Activated T-helper 1 cell treated with Interleukin-2 at 50 U/mL for 16 hours (primary cell): ENCODE results near the gene MAPK8IP1.
"Not testable (repeated sequence)": the region's sequence is repeated elsewhere in the genome, so short reads cannot be mapped to it uniquely, and the experiment has no call there.

Experiments used
- DNase-seq: peaks from one replicate; pipeline ENCODE4 v3.0.0-alpha.2; 2020; ENCODE audit warnings: low read depth

The MAPK8IP1 gene

GRCh38 chr11:45890886-45891550, 5.6 kb downstream of the MAPK8IP1 start:
- no peak for DNase-seq

- no peak for DNase-seq
Measured at GRCh38 chr11:45892856-45893255, 7.4 kb downstream of the MAPK8IP1 start.

DNA sequence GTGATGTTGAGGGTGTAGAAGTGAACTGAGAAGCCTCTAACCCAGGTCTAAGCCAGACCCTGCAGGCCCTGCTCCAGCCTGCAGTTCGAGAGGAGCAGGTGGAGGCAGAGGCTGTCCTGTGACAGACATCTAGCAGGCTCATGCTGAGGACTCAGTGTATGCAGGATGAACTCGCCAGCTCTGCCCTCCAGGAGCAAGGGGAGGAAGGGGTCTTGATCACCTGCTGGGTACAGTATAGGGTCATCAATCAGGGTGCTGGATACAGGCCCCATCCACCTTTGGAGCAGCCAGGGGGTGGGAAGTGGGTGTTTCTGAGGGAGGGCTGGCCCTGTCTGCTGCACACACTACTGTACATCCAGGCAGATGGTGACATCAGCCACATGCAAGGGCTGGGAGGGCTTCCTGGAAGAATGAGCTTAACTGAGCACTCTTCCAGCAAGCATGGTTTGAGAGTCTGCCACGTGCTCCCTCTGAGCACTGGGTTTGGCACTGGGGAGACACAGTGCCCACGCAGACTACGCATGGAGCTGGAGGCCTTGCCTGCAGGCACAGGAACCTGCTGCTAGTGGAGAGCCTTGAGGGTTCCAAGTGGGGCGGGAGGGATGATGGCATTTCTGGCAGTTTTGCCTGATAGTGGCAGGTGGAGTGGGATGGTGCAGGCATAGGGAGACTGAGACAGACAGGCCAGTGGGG, 9.2 kb downstream of the MAPK8IP1 start:
- no peak for DNase-seq

GRCh38 chr11:45895553-45896259, 10.3 kb downstream of the MAPK8IP1 start:
- no peak for DNase-seq

- no peak for DNase-seq
Measured at GRCh38 chr11:45896422-45896984, 11.1 kb downstream of the MAPK8IP1 start.

- no peak for DNase-seq
Measured at GRCh38 chr11:45897556-45897955, 12.1 kb downstream of the MAPK8IP1 start.

GRCh38 chr11:45899086-45899447, 13.6 kb downstream of the MAPK8IP1 start:
- DNase-seq = no peak

GRCh38 chr11:45899448-45900174, 14.2 kb downstream of the MAPK8IP1 start:
- no peak for DNase-seq

GRCh38 chr11:45900175-45900800, 14.8 kb downstream of the MAPK8IP1 start:
- DNase-seq = not testable (repeated sequence)

DNA sequence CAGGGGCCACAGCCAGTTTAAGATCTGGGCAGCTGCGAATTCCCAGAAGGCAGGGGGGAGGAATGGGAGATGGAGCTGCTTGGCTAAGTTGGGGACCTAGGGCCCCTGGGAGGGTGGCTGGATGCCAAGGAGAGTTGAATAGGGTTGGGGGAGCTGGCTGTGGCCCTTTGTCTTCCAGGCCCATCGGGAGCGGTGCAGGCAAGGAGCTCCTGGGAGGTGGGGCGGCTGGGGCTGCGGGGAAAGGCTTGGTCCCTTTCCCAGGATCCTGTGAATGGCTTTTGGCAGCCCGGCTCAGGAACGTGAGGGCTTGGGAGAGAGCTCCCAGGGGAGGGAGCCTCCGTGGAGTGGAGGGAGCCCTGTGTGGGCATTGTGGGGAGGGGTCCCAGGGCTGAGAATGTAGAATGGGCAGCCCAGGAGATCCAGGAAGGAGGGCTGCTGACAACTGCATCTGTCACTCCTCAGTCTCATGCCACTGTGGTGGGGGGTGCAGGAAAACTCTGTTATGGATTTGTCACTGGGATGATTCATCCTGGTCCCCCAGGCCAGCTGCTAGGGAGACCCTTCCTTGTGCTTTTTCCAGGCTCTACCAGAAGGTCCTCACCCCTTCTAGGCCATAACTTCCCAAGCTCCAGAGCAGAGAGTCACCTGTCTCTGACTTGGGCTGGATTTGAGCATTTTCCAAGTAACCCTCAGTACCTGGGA, 15.6 kb downstream of the MAPK8IP1 start:
- no peak for DNase-seq

- no peak for DNase-seq
Measured at GRCh38 chr11:45901626-45902025, 16.2 kb downstream of the MAPK8IP1 start.

- no peak for DNase-seq
Measured at GRCh38 chr11:45902452-45903380, 17.3 kb downstream of the MAPK8IP1 start.

DNA sequence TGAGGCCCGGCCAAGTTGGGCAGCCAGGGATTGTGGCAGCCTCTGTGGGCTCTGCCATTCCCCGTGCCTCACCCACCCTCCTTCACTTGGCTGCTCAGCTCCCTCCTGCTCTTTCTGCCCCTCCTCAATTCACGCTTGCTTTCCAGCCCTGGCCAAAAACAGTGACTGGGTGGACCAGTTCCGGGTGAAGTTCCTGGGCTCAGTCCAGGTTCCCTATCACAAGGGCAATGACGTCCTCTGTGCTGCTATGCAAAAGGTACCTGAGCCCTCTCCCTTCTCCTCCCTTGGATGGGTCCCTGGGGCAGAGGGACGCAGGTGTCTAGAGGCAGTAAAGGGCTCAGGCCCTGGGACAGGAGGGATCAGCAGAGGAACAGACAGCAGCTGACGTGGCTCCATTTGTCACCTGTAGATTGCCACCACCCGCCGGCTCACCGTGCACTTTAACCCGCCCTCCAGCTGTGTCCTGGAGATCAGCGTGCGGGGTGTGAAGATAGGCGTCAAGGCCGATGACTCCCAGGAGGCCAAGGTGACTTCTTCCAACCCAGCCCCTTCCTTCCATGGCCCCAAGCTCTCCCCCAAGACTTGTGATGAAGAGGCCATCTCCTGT, 19.0 kb downstream of the MAPK8IP1 start:
- no peak for DNase-seq

- DNase-seq = no peak
Measured at GRCh38 chr11:45905095-45905494, 19.6 kb downstream of the MAPK8IP1 start.

DNA sequence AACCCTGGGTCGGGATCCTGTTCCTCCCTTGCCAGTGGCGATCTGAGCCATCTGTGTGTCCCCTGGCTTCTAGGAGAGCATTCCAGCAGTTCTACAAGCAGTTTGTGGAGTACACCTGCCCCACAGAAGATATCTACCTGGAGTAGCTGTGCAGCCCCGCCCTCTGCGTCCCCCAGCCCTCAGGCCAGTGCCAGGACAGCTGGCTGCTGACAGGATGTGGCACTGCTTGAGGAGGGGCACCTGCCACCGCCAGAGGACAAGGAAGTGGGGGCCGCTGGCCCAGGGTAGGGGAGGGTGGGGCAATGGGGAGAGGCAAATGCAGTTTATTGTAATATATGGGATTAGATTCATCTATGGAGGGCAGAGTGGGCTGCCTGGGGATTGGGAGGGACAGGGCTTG, 20.1 kb downstream of the MAPK8IP1 start:
- DNase-seq = not testable (repeated sequence)

GRCh38 chr11:45906096-45906682, 20.7 kb downstream of the MAPK8IP1 start:
- DNase-seq = no peak

- no peak for DNase-seq
Measured at GRCh38 chr11:45906965-45907611, 21.6 kb downstream of the MAPK8IP1 start, which contains the start of gene FREY1. Gene FREY1, minus strand, starts transcription at chr11:45907271. Its CDS starts 26 bp downstream, at chr11:45907245.

GRCh38 chr11:45907911-45908370, 22.5 kb downstream of the MAPK8IP1 start:
- no peak for DNase-seq
